Astrocyte (in vitro differentiated cells and primary cell): ENCODE data around the gene BASP1. TPM values are rescaled to one million over a fixed set of nuclear protein-coding genes. Genes with fewer than 3 reads are reported as not detected.

Source experiments
- DNase-seq: peaks from one replicate; pipeline ENCODE4 v3.0.0-alpha.2; 2010; ENCODE audit warnings: low read depth
- FAIRE-seq: peaks from 2 replicates; lab custom pipeline; 2011; peaks lifted over from hg19 to GRCh38; lab: Jason Lieb, UNC
- H2AFZ ChIP-seq: 2 replicates; pipeline ENCODE4 v1.6.0; 2012; ENCODE audit warnings: low read depth, low read length, inconsistent platforms
- H3K27ac ChIP-seq: 2 replicates; pipeline ENCODE4 v1.5.1; 2011; ENCODE audit warnings: low read depth, low read length, inconsistent platforms
- H3K27me3 ChIP-seq: 2 replicates; pipeline ENCODE4 v1.6.0; 2011; ENCODE audit warnings: low read length, inconsistent platforms; ENCODE audit not compliant: insufficient read depth
- H3K36me3 ChIP-seq: 2 replicates; pipeline ENCODE4 v1.5.1; 2011; ENCODE audit warnings: low read length, inconsistent platforms; ENCODE audit not compliant: insufficient read depth
- H3K4me1 ChIP-seq: 2 replicates; pipeline ENCODE4 v1.5.1; 2011; ENCODE audit warnings: low read length, inconsistent platforms; ENCODE audit not compliant: insufficient read depth
- H3K4me2 ChIP-seq: 2 replicates; pipeline ENCODE4 v1.6.0; 2012; ENCODE audit warnings: low read length, inconsistent platforms
- H3K4me3 ChIP-seq: 2 replicates; pipeline ENCODE4 v1.5.1; 2011; ENCODE audit warnings: low read depth, mild to moderate bottlenecking, low read length, inconsistent platforms; ENCODE audit not compliant: insufficient read depth
- H3K79me2 ChIP-seq: 2 replicates; pipeline ENCODE4 v1.6.0; 2012; ENCODE audit warnings: mild to moderate bottlenecking, low read length, inconsistent platforms; ENCODE audit not compliant: insufficient read depth
- H3K9ac ChIP-seq: 2 replicates; pipeline ENCODE4 v1.6.0; 2012; ENCODE audit warnings: mild to moderate bottlenecking, low read length, inconsistent platforms
- H3K9me3 ChIP-seq: 2 replicates; pipeline ENCODE4 v1.5.1; 2012; ENCODE audit warnings: low read depth, mild to moderate bottlenecking, low read length, inconsistent platforms; ENCODE audit not compliant: insufficient read depth
- H4K20me1 ChIP-seq: 2 replicates; pipeline ENCODE4 v1.6.0; 2012; ENCODE audit warnings: low read length, inconsistent platforms; ENCODE audit not compliant: insufficient read depth
- H3K27ac Mint-ChIP-seq: one replicate; pipeline ENCODE4 v1.8.0; 2021; ENCODE audit warnings: mild to moderate bottlenecking, mixed read lengths; ENCODE audit not compliant: unreplicated experiment
- H3K27me3 Mint-ChIP-seq: one replicate; pipeline ENCODE4 v1.8.0; 2021; ENCODE audit warnings: low read depth, mixed read lengths; ENCODE audit not compliant: unreplicated experiment
- H3K36me3 Mint-ChIP-seq: one replicate; pipeline ENCODE4 v1.8.0; 2021; ENCODE audit warnings: low read depth, mixed read lengths; ENCODE audit not compliant: unreplicated experiment
- H3K4me1 Mint-ChIP-seq: one replicate; pipeline ENCODE4 v1.8.0; 2021; ENCODE audit warnings: low read depth, mixed read lengths; ENCODE audit not compliant: unreplicated experiment
- H3K4me3 Mint-ChIP-seq: one replicate; pipeline ENCODE4 v1.8.0; 2021; ENCODE audit warnings: mild to moderate bottlenecking, moderate library complexity, mixed read lengths; ENCODE audit not compliant: unreplicated experiment
- H3K9me3 Mint-ChIP-seq: one replicate; pipeline ENCODE4 v1.8.0; 2021; ENCODE audit warnings: mild to moderate bottlenecking, mixed read lengths; ENCODE audit not compliant: unreplicated experiment
- CTCF ChIP-seq: IDR thresholded peaks from 2 replicates; pipeline ENCODE4 v1.5.1; 2011; ENCODE audit warnings: low read depth, mild to moderate bottlenecking, inconsistent platforms, low read length, moderate library complexity; ENCODE audit not compliant: insufficient read depth
- EZH2 ChIP-seq: IDR thresholded peaks from 2 replicates; pipeline ENCODE4 v1.6.1; 2012; ENCODE audit warnings: mild to moderate bottlenecking, low read length, inconsistent platforms; ENCODE audit not compliant: insufficient read depth
- total RNA-seq: library from RNA; stranded (reverse); gene quantifications from 2 replicates; pipeline ENCODE4 v1.2.1, GENCODE V29; 2021

The BASP1 gene
- total RNA-seq, 1 donor from 2014 or later: 273 TPM

- DNase-seq (no peak), FAIRE-seq (no peak)
- Mint-ChIP-seq H3K9me3 (no peaks in the 10 kb centered on the region), H3K36me3 (peaks cover 8% of the 10 kb centered on the region), H3K4me1 (peaks cover 56% of the 10 kb centered on the region), H3K27ac (peak overlapping the region; percentile 35), H3K27me3 (no peaks in the 10 kb centered on the region), H3K4me3 (no peak overlapping the region)
- TF ChIP-seq CTCF (no peak), EZH2 (no peak)
- H2AFZ ChIP-seq: no peak overlapping the region
- no peak overlapping the region for H3K4me3 ChIP-seq
- H4K20me1 ChIP-seq: peaks cover 76% of the 10 kb centered on the region
- H3K4me2 ChIP-seq: no peak overlapping the region
- H3K27me3 ChIP-seq: no peaks in the 10 kb centered on the region
- peaks cover 2% of the 10 kb centered on the region for H3K36me3 ChIP-seq
- peaks cover 42% of the 10 kb centered on the region for H3K4me1 ChIP-seq
- no peaks in the 10 kb centered on the region for H3K9me3 ChIP-seq
- H3K79me2 ChIP-seq: peaks cover 98% of the 10 kb centered on the region
- no peak overlapping the region for H3K27ac ChIP-seq
- no peak overlapping the region for H3K9ac ChIP-seq
Observed at GRCh38 chr5:17240487-17240886, 23.1 kb downstream of the BASP1 start.

- no peak for TF ChIP-seq CTCF
- TF ChIP-seq EZH2: no peak
- H3K9me3 ChIP-seq: no peaks in the 10 kb centered on the region
- no peak overlapping the region for H3K27ac ChIP-seq
- H3K4me1 ChIP-seq: peaks cover 36% of the 10 kb centered on the region
- H4K20me1 ChIP-seq: peaks cover 78% of the 10 kb centered on the region
- peaks cover 2% of the 10 kb centered on the region for H3K36me3 ChIP-seq
- H3K4me1 Mint-ChIP-seq: peaks cover 53% of the 10 kb centered on the region
- no peaks in the 10 kb centered on the region for H3K27me3 ChIP-seq
- H3K4me3 ChIP-seq: no peak overlapping the region
- peak overlapping the region; percentile 3 for H3K4me2 ChIP-seq
- no peak overlapping the region for H3K4me3 Mint-ChIP-seq
- H2AFZ ChIP-seq: no peak overlapping the region
- peaks cover 8% of the 10 kb centered on the region for H3K36me3 Mint-ChIP-seq
- H3K27ac Mint-ChIP-seq: peak overlapping the region; percentile 63
- DNase-seq (no peak), FAIRE-seq (no peak)
- H3K27me3 Mint-ChIP-seq: no peaks in the 10 kb centered on the region
- peaks cover 98% of the 10 kb centered on the region for H3K79me2 ChIP-seq
- H3K9ac ChIP-seq: no peak overlapping the region
- no peaks in the 10 kb centered on the region for H3K9me3 Mint-ChIP-seq
Observed at GRCh38 chr5:17241635-17242034, 24.2 kb downstream of the BASP1 start.

DNA sequence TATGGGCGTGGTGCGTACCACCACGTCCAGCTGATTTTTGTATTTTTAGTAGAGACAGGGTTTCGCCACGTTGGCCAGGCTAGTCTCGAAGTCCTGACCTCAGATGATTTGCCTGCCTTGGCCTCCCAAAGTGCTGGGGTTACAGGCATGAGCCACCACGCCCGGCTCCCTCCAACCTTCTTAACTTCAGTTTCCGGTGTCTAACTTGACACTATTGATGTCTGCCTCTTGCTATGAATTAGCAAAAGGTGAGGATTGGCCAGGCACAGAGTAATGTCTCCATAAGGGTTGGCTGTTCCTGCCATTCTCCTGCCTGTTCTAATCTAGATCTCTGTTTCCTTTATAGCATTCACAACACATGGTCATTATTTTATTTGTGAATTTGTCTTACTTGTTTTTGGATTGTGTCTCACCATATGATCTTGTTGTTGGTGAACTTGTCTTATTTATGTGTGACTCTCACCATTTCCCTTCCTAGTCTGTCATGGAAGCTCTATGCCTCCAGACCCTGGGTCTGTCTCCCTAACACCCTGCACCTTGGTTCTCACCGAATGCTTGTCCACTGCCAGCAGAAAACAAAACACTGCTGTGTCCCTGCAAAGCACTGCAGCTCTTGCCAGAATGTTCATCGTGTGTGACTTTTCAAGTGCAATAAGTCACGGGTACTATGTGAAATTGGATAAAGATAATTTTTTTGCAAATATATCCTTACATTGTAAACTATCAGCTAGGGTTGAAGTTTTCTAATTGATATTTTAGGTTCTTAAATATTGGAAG, 26.0 kb downstream of the BASP1 start:
- H3K9me3 Mint-ChIP-seq: no peaks in the 10 kb centered on the region
- H3K27me3 ChIP-seq: no peaks in the 10 kb centered on the region

More for the DNA sequence above, 26.0 kb downstream of the BASP1 start:
- H3K9ac ChIP-seq: no peak overlapping the region
- H3K4me2 ChIP-seq: no peak overlapping the region
- peaks cover 36% of the 10 kb centered on the region for H3K4me1 ChIP-seq
- FAIRE-seq (no peak), DNase-seq (no peak)
- H3K4me3 ChIP-seq: no peak overlapping the region
- Mint-ChIP-seq H3K27me3 (no peaks in the 10 kb centered on the region), H3K4me1 (peaks cover 61% of the 10 kb centered on the region), H3K27ac (no peak overlapping the region), H3K4me3 (no peak overlapping the region), H3K36me3 (peaks cover 7% of the 10 kb centered on the region)
- no peak for TF ChIP-seq CTCF
- no peak for TF ChIP-seq EZH2
- peaks cover 98% of the 10 kb centered on the region for H3K79me2 ChIP-seq
- peaks cover 71% of the 10 kb centered on the region for H4K20me1 ChIP-seq
- peaks cover 9% of the 10 kb centered on the region for H3K36me3 ChIP-seq
- no peak overlapping the region for H3K27ac ChIP-seq
- H2AFZ ChIP-seq: no peak overlapping the region
- H3K9me3 ChIP-seq: no peaks in the 10 kb centered on the region
